Measurements from ENCODE around the gene SCN3A. TPM values are rescaled to one million over a fixed set of nuclear protein-coding genes. Genes with fewer than 3 reads are reported as not detected.

SCN3A gene
- total RNA-seq, 1 donor from 2014 or later: 1.4 TPM

- no peaks in the 10 kb centered on the region for H3K9me3 ChIP-seq (ENCODE audit: insufficient read depth, low read depth, low read length)
- no peaks in the 10 kb centered on the region for H3K4me1 ChIP-seq (ENCODE audit: insufficient read depth, low read length)
- no peak overlapping the region for H3K4me2 ChIP-seq (ENCODE audit: low read length)
- no peaks in the 10 kb centered on the region for H3K27me3 ChIP-seq (ENCODE audit: insufficient read depth, low read length)
- H3K9me3 Mint-ChIP-seq (ENCODE audit: unreplicated experiment): no peaks in the 10 kb centered on the region
- H3K9ac ChIP-seq (ENCODE audit: low read length): no peak overlapping the region
- H3K27me3 Mint-ChIP-seq (ENCODE audit: low read depth, unreplicated experiment): no peaks in the 10 kb centered on the region
- H3K27ac ChIP-seq (ENCODE audit: low read depth, low read length): no peak overlapping the region
- no peaks in the 10 kb centered on the region for H3K4me1 Mint-ChIP-seq (ENCODE audit: low read depth, unreplicated experiment)
- no peak for FAIRE-seq
- H3K79me2 ChIP-seq (ENCODE audit: insufficient read depth, low read length): no peaks in the 10 kb centered on the region
- H4K20me1 ChIP-seq (ENCODE audit: insufficient read depth, low read length): no peaks in the 10 kb centered on the region
- H3K4me3 ChIP-seq (ENCODE audit: insufficient read depth, low read depth, low read length): no peak overlapping the region
- no peak overlapping the region for H3K27ac Mint-ChIP-seq (ENCODE audit: unreplicated experiment)
- no peaks in the 10 kb centered on the region for H3K36me3 Mint-ChIP-seq (ENCODE audit: low read depth, unreplicated experiment)
- TF ChIP-seq EZH2 (IDR thresholded peaks at IDR 0.05; ENCODE audit: insufficient read depth, low read length) (no peak), CTCF (IDR thresholded peaks at IDR 0.05; ENCODE audit: insufficient read depth, low read depth, low read length) (no peak)
- no peak overlapping the region for H3K4me3 Mint-ChIP-seq (ENCODE audit: unreplicated experiment)
- no peak overlapping the region for H2AFZ ChIP-seq (ENCODE audit: low read depth, low read length)
- no peak for DNase-seq (ENCODE audit: low read depth)
- no peaks in the 10 kb centered on the region for H3K36me3 ChIP-seq (ENCODE audit: insufficient read depth, low read length)
Observed at GRCh38 chr2:165248238-165248637, 44.4 kb upstream of the SCN3A start.

GRCh38 chr2:165245081-165245793 lies 41.4 kb upstream of the SCN3A start:
- no peak overlapping the region for H3K27ac ChIP-seq (ENCODE audit: low read depth, low read length)
- FAIRE-seq (no peak), DNase-seq (ENCODE audit: low read depth) (no peak)
- H4K20me1 ChIP-seq (ENCODE audit: insufficient read depth, low read length): no peaks in the 10 kb centered on the region
- no peaks in the 10 kb centered on the region for H3K4me1 ChIP-seq (ENCODE audit: insufficient read depth, low read length)
- H3K27me3 ChIP-seq (ENCODE audit: insufficient read depth, low read length): no peaks in the 10 kb centered on the region
- H3K36me3 ChIP-seq (ENCODE audit: insufficient read depth, low read length): no peaks in the 10 kb centered on the region
- H3K79me2 ChIP-seq (ENCODE audit: insufficient read depth, low read length): no peaks in the 10 kb centered on the region
- no peaks in the 10 kb centered on the region for H3K9me3 ChIP-seq (ENCODE audit: insufficient read depth, low read depth, low read length)
- no peaks in the 10 kb centered on the region for H3K27me3 Mint-ChIP-seq (ENCODE audit: low read depth, unreplicated experiment)
- no peaks in the 10 kb centered on the region for H3K4me1 Mint-ChIP-seq (ENCODE audit: low read depth, unreplicated experiment)
- no peak overlapping the region for H3K9ac ChIP-seq (ENCODE audit: low read length)
- no peak for TF ChIP-seq EZH2 (IDR thresholded peaks at IDR 0.05; ENCODE audit: insufficient read depth, low read length)
- TF ChIP-seq CTCF (IDR thresholded peaks at IDR 0.05; ENCODE audit: insufficient read depth, low read depth, low read length): no peak
- H2AFZ ChIP-seq (ENCODE audit: low read depth, low read length): no peak overlapping the region
- no peaks in the 10 kb centered on the region for H3K36me3 Mint-ChIP-seq (ENCODE audit: low read depth, unreplicated experiment)
- no peak overlapping the region for H3K27ac Mint-ChIP-seq (ENCODE audit: unreplicated experiment)
- no peak overlapping the region for H3K4me2 ChIP-seq (ENCODE audit: low read length)
- H3K9me3 Mint-ChIP-seq (ENCODE audit: unreplicated experiment): no peaks in the 10 kb centered on the region
- H3K4me3 ChIP-seq (ENCODE audit: insufficient read depth, low read depth, low read length): no peak overlapping the region
- H3K4me3 Mint-ChIP-seq (ENCODE audit: unreplicated experiment): no peak overlapping the region

- H3K4me2 ChIP-seq (ENCODE audit: low read length): no peak overlapping the region
- FAIRE-seq: no peak
- no peaks in the 10 kb centered on the region for H3K79me2 ChIP-seq (ENCODE audit: insufficient read depth, low read length)
- no peak overlapping the region for H2AFZ ChIP-seq (ENCODE audit: low read depth, low read length)
- Mint-ChIP-seq H3K36me3 (ENCODE audit: low read depth, unreplicated experiment) (no peaks in the 10 kb centered on the region), H3K4me3 (ENCODE audit: unreplicated experiment) (no peak overlapping the region), H3K4me1 (ENCODE audit: low read depth, unreplicated experiment) (no peaks in the 10 kb centered on the region), H3K27me3 (ENCODE audit: low read depth, unreplicated experiment) (no peaks in the 10 kb centered on the region), H3K27ac (ENCODE audit: unreplicated experiment) (no peak overlapping the region), H3K9me3 (ENCODE audit: unreplicated experiment) (no peaks in the 10 kb centered on the region)
- no peak overlapping the region for H3K27ac ChIP-seq (ENCODE audit: low read depth, low read length)
- no peak overlapping the region for H3K9ac ChIP-seq (ENCODE audit: low read length)
- no peak overlapping the region for H3K4me3 ChIP-seq (ENCODE audit: insufficient read depth, low read depth, low read length)
- no peak for DNase-seq (ENCODE audit: low read depth)
- no peaks in the 10 kb centered on the region for H3K36me3 ChIP-seq (ENCODE audit: insufficient read depth, low read length)
- no peaks in the 10 kb centered on the region for H3K4me1 ChIP-seq (ENCODE audit: insufficient read depth, low read length)
- no peaks in the 10 kb centered on the region for H4K20me1 ChIP-seq (ENCODE audit: insufficient read depth, low read length)
- H3K9me3 ChIP-seq (ENCODE audit: insufficient read depth, low read depth, low read length): no peaks in the 10 kb centered on the region
- TF ChIP-seq EZH2 (IDR thresholded peaks at IDR 0.05; ENCODE audit: insufficient read depth, low read length) (no peak), CTCF (IDR thresholded peaks at IDR 0.05; ENCODE audit: insufficient read depth, low read depth, low read length) (no peak)
- no peaks in the 10 kb centered on the region for H3K27me3 ChIP-seq (ENCODE audit: insufficient read depth, low read length)
Observed at GRCh38 chr2:165240916-165241315, 37.1 kb upstream of the SCN3A start.
